ENCODE measurements around the gene NRXN3.

- TF ChIP-seq CTCF (IDR thresholded peaks at IDR 0.05) (no peak), REST (IDR thresholded peaks at IDR 0.05; ENCODE audit: insufficient read depth in 1 of 2, low read depth in 2 of 2, low read length in 1 of 2) (no peak), TCF7L2 (IDR thresholded peaks at IDR 0.05; ENCODE audit: low read depth, low read length) (no peak)
Observed at GRCh38 chr14:78688503-78688902, 518.3 kb downstream of the NRXN3 start.

All from Panc1 (cell line).